Vagina (tissue), 2 donors: ENCODE results near the gene DLL4.

Source experiments
- CTCF ChIP-seq, 3 experiments: fragments of 450-650 bp in 2 of 3; fragments of 200-600 bp in 1 of 3; sonication (generic) in 1 of 3; IDR thresholded peaks; one replicate each; pipeline ENCODE4 v1.5.1; 2017 to 2019; ENCODE audit warnings: antibody characterized with exemption in 3 of 3, mild to moderate bottlenecking in 2 of 3, moderate library complexity in 2 of 3
- POLR2A ChIP-seq, 2 donors: fragments of 450-650 bp; IDR thresholded peaks; one replicate each; pipeline ENCODE4 v1.6.1; 2017; ENCODE audit warnings: antibody characterized with exemption in 2 of 2, mild to moderate bottlenecking in 2 of 2, moderate library complexity in 2 of 2

GRCh38 chr15:40891810-40892446 is 37.2 kb upstream of the DLL4 start:
- TF ChIP-seq CTCF (IDR thresholded peaks at IDR 0.05) (peak; percentile 9 to 45 (median 44)), POLR2A (IDR thresholded peaks at IDR 0.05) (no peak)
